SHP77 (cell line): ENCODE results near the gene ADAMTSL2.
A peak's percentile ranks its signal among the peaks of the same experiment; 100 is the strongest.

Experiments
- DNase-seq, 2 experiments: peaks; one replicate each; lab custom pipeline; 2025; lab: John Stamatoyannopoulos, UW

ADAMTSL2 gene

DNA sequence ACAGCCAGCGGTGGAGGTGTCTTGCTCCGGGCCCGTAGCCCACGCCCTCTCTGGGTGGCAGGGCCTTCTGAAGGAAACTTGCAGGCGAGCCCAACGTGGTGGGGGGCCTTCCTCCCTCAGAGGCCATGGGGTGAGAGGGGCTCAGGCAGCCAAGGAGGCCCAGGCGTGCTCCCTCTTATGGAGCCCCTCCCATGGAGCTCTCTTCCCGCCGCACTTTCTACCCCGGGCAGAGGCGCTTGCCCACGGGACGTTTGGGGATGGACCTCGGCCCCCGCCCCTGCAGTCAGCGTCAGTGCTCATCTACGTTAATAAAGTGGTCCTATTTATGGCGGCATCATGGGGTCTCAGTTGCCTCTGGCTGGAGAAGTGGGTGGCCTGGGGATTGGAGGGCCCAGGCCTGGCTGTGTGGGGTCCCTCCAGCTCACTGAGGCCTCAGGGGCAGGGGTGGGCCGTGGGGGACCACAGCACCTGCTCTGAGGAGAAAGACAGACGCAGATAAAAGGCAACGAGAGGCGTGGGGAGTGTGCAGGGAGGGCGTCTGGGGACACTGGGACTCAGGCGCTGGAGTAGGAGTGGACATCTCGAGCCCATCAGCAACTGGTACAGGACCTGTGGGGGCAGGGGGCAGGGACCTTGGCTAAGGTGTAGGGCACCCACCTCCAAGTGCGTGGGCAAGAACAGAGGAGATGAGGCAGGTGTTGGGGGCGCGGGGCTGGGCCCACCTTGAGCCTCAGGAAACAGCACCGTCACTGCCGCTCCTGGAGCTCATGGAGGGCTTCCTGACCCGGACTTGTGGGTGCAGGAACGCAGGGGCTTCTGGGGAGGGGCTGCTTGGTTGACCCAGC is 40.9 kb downstream of the ADAMTSL2 start:
- no peak for DNase-seq

DNA sequence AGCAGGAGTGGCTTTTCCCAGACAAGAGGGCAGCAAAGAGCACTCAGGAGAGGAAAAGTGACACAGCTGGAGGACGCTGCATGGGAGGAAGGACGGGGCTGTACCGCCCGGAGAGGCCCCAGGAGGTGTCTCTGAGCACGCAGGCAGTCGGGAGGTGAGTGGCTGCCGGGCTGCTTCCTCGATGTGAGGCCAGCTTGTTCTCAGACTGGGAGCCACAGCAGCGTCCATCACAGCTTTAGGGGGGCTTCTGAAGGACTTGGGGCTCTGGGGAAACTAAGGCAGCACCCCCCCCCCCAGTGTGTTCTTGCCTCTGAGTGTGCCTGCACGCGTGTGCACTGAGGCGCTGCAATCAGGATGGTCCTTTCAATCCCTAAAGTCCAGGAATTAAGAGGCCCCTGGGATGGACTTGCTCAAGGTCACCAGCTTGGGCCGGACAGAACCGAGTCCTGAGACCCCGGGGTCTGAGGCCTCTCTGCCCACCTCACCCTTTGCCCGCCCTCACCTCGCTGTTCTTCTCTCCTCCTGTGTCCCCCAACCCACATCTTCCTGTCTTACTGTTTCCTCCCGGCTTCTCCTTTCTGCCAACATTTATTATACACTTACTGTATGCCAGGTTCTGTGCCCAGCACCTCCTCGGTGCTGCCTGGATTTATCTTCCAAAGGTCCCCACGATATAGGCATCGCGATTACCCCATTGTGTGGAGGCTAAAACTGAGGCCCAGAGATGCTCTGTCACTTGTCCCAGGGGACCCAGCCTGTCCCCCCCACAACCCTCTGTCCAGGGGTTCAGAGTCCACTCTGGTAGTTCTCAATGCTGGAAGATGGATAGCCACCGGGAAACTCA is 41.7 kb downstream of the ADAMTSL2 start:
- peak in 1 of 2 experiments; percentile 21 for DNase-seq

DNA sequence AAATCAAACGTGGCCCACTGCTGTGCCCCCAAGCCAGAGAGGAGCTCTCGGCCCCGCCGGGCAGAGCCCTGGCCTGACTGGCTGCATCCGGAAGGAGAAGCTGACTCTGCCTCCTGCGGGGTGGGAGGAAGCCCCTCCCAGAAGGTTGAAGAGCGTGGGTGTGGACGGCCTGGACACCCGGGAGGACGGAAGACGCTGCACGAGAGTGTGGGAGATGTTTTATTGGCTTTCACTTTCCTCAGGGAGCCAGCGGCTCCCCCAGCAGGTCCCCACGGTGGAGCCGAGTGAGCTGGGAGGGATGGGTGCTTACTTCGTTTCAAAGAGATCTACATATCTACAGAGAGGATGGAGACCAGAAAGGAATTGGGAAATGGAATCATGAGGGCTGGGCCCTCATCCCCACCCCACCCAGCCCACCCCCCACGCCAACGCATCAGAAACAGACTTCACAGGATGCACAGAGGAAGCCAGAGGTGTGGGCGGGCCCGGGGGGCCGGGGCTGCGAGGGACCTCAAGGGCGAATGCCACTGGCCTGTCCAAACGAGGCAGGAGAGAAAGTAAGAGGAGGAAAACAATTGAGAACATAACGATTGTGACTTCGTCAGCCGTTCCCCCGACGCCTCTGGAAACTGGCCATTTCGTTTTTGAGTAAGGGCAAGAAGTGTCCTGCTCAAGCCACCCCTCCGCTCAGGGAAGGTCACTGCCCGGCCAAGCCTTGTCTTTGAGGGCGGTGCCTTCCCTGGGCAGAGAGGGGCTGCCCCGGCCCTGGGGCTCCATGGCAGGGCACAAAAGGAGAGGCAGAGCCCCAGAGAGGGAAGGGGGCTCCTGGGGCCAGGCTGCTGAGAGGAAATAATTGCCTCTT is 42.6 kb downstream of the ADAMTSL2 start:
- no peak for DNase-seq

DNA sequence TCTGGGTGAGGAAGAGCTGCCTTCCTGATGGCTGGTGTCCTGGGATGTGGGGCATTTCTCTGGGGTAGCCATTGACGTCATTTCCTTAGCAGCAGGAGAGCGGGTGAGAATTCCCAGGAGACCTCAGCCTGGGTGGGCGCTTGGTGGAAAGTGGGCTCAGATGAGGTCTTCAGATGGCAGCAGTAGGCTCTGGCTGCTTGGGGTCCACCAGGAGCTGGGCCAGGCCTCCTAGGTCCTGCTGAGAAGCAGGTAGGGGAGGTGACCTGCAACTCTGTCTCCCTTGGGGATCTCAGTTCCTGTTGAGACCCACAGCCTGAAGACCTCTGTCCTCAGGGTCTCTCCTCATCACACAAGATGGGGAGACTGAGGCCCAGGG is 43.2 kb downstream of the ADAMTSL2 start:
- no peak for DNase-seq

DNA sequence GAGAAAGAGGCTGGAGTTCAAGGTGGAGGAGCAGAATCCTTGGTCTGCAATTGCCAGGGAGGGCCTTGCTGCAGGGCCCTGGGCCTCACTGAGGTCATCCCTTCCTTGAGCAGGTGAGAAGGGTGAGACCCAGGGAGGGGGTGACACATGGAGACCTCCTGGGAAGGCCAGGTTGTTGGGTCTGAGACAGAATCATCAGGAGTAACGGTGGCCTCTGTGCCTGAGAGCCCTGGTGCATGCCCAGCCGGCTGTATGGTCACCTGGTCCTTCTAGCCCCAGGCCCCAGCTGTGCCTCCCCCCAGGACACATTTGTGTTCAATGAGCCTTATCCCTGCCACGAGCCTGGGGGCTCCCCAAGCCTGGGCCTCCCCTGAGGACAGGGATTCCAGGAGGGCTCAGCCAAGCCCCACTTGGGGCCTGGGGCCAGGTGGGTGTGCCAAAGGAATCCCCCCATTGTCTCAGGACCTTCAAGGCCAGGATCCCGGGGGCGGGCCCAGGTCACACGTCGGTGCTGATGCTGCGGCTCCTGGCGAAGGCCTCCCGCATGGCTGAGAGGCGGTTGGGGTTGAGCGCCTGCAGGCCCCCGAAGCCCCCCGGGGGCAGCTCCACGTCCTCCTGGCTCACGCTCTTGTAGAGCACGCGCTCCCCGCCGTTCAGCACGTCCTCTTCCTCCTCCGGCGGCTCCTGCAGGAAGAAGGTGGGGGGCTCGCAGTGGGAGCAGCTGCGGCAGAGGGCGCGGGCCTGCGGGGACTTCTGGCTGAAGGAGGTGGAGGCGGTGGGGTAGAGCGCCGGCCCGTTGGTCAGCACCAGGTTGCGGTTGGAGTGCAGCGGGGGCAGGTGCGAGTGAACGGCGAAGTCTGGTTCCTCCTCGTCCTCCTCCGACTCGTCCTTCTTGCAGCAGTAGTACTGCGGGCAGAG is 44.3 kb downstream of the ADAMTSL2 start:
- no peak for DNase-seq

DNA sequence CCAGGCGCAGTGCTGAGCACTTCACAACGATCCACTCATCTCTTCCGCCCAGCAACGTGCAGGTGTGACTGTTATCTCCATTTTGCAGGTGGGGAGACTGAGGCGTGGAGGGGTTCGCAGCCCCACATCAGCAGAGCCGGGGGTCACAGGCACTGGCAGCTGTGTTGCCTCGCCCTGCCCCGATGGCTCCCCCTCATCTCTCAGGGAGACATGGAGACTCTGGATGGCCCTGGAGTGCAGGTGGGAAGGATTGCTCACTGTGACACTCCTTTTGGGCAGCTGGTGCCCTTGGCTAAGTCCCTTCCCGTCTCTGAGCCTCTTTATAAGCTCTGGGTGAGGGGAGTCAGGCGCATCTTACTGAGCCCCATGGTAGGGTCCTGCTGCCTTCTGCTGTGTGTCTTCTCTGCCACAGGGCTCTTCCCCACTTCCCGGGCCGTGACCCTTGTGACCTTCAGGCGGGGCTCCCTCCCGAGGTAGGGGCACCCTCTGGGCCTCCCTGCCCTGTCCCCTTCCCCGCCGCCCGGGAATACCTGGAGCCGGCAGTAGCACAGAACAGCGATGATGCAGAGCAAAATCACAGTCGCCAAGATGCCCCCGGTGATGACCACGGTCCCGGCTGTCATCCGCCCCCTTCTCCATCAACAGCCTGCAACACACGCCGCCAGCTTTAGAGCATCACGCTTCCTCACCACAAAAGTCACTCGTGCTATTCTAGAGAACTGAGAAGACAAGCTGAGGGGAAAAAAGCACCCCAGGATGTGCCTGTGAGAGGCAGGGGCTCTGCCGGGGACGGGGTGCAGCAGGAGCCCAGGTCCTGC is 45.3 kb downstream of the ADAMTSL2 start:
- DNase-seq, result no peak

DNA sequence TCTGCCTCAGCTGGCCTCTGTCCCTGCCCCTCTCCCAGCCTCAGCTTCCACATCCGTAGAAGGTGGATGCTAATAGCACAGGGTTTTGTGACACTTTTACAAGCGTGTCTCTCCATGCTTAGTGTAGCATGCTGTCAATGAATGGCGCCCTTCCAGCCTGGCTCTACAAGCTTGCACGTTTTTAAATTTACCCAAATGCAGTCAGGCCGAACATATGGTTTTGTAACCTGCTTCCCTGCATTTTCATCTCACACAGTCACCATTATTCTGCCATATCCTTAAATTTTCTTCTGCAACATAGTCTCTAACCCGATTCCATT is 45.9 kb downstream of the ADAMTSL2 start:
- DNase-seq, result no peak

DNA sequence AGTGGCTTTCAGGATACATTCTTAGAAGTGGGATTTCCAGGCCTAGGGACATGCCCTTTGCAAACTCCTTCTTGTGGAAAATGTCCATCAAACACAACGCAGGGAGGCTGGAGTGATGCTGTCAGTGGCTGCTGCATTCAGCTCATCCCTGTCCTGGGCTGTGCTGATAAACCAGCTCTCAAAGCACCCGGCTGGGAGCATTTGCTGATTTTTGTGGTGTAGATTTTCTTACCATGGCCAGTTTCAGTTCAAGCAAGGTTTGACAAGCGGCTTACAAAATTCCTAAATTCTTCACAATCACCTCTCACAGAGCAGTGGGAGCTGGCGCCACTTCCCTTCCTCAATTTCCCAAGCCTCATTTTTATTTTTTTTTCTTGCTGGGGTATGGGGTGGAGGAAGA is 46.5 kb downstream of the ADAMTSL2 start:
- DNase-seq, result no peak

DNA sequence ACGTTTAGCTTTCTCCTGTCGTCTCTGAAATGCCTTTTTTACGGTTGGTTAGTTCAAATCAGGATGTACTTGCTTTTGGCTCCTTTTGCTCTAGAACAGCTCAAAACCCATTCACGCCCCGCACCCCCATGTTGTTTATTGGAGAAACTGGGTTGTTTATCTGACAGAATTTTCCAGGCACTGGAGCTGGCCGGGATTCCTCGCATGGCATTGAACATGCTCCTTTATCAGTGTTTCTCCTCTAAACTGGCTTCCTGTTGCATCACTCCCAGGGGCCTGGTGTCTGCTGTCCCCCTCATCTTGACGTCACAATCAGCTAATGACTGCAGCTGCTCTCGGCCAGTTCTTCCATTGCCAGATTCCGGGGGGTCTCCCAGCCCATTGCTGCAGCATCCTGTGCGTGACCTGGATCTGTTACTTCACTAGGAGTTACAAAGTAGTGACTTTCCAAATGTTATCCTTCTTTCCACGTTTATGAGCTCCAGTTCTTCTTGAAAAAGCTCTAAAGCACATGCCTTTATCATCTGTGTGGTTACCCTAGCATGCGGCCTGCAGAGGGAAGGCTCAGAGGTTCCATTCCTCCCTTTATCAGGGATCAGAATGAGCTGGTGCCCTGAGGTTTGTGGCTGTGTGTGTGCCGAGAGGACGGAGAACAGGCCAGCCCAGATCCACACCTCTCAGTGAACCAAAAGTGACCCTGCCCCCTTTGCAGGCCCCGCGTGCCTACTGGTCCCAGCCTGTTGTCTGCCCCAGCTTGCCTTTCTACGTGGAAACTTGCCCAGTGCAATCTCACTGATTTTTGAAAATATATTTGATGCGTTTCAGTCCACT is 47.2 kb downstream of the ADAMTSL2 start:
- DNase-seq, result no peak

DNA sequence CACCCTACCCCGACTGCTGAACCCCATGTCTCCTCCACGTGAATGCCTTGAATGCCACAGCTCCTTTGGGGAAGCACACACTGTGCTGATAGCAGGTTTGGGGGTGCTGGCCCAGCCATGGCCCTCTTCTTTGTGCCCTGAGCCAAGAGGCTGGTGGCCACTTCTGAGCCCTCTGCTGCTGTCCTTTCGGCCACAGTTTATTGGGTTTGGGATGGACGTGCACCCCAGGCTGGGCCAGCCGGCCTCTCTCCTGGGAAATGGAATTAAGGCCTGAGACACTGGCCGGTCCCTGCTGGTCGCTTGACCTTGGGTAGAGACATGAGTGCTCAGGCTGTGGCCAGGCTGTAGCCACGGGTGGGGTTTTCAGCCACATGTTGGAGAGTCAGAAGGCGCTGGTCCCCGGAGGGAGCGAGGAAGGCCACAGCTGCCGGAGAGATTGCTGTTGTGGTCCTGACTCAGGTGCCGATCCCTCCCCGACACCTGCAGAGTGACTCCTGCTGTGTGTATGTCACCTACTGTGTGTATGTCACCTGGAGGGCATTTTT is 48.1 kb downstream of the ADAMTSL2 start:
- no peak for DNase-seq

DNA sequence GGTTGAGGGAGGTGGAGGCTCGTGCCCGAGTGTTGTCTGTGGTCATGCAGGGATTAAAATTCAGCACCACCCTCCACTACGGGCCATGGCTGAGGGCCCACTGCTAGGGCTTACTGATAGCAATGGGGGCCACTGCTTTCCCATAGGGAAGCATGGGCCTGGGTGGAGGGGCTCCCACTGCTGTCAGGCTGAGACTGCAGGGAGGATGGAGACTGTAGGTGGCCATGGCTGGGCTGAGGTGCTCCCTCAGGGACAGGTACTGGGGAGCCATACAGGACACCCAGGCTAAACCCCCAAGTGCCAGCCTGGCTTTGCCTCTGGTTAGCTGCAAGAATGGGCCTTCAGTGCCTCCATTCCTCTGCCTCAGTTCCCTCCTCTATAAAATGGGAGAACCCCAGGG is 48.6 kb downstream of the ADAMTSL2 start:
- no peak for DNase-seq

DNA sequence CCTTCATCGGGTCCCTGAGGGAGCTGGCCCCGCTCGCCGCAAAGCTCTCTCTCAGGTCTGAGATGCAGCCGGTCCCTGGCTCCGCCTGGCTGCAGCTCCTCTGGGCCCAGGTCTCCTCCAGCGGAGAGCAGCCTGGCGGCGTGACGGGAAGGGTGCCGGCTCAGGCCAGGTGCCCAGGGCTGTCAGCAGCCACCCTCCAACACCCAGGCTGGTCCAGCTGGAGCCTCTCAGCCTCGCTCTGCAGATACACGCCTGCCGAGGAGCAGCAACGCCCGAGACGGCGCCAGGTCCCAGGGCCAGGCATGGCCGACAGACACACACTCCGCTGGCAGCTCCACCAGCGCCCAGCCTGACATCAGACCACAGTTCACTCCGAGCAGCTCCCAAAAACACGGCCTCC is 49.1 kb downstream of the ADAMTSL2 start:
- peak; percentile 72 to 74 for DNase-seq

DNA sequence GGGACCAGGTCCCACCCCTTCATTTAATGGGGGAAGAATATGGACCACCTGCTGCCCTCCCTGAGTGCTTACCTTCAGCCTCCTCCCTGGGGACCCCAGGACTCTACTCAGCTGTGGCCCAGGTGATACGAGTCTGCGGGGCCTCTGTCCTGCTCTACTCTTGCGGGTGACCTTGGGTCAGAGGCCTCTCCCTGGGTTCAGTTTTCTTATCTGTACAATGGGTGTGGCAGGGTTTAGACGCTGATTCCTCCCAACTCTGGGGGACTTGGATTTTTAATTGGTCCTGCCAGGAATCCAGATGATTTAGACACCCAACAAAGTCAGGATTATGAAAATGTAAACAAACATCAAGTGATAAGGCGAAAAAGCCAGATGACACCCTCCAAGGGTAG is 49.7 kb downstream of the ADAMTSL2 start:
- no peak for DNase-seq

DNA sequence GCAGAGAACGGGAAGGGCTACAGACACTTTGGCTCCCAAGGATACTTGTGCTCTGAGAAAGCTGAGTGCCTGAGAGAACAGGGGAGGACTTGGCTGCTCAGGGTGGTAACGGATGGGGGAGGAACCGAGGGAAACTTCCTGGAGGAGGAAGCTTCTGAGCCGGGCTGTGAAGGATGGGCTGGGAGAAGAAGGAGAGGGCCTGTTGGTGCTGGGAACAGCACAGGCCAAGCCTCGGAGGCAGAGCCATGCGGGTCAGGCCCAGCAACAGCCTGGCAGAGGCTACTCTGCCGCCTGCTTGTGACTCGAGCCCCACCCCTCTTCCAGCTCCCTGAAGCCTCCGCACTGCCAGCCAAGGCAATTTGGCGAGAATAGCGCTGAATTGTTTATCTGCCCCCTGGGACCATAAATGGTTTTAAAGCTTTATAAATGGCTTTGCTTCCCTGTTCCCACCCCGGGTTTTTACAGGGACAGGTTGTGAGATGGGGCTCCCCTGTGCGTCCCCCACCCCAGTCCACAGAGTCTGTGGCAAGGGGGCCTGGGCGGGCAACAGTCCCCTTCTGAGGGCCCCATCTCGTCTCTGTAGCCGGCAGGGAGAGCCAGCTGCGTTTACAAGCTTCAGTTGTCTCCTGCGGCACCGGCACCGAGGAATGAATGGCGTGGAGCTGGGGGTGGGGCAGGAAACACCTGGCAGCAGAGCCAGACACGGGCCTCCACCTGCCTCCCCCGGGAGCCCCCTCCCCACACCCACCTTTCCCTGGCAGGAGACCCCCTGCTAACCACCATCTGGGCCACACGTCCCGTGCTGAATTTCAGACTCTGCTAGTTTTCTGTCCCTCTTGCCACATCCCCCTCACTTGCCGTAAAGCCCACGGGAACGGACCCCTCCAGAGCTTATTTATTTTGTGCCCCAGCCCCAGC is 50.3 kb downstream of the ADAMTSL2 start:
- DNase-seq, result peak; percentile 64 to 86

DNA sequence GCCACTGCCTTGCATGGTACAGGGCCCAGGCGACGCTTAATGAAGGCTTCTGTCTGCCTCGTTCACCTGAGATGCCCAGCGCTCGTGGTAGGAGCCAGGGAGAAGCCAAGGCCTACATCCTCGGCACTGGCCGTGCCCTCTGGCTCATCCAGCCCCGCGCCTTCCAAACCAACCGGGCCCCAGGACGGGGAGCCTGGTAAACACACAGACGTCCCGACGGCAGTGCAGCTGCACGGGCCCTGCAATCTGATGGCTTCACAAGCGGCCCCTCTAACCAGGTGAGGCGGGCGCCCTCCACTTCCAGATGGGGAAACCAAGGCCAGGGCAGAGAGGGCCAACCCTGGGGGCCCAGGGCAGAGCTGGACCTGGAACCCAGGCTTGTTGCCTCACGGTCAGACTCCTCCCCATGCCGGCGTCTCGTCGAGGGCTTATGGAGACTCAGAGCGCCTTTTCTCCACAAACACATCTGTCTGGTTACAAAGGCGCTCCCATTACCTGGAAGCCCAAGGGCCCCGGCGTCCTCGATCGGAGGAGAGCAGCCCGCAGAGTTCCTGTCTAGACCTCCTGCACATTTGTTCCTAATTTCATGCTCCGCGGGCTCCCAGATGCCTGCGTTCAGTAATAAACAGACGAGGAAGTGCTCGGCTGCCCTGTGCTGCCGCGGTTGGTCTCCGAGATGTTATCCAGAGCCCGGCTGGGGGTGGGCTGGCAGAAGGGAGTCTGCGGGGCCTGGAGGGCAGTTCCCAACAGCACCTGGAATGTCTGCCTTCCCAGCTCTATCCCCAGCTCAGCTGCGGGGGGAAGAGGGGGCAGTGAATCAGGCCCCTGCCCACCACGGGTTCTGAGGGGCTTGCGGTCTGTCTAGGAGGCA is 51.2 kb downstream of the ADAMTSL2 start:
- DNase-seq, result peak in 1 of 2 experiments; percentile 47

DNA sequence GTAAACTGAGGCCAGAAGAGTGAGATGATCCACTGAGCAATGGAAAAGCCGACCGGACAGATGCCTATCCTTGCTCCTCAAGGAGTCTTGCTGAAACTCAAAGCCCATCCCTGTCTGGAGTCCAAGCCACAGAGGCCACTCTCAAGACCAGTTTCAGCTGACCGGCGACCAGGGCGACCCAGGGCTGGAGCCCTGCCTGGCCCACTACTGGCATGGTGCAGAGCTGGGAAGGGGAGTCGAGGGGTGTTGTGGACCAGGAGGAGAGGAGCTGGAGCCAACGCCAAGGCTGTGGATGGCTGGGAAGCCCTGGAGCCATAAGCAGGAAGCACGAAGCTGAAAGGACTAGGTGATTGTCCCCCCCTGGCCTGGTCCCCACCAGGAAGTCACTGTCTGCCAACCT is 52.5 kb downstream of the ADAMTSL2 start:
- no peak for DNase-seq

DNA sequence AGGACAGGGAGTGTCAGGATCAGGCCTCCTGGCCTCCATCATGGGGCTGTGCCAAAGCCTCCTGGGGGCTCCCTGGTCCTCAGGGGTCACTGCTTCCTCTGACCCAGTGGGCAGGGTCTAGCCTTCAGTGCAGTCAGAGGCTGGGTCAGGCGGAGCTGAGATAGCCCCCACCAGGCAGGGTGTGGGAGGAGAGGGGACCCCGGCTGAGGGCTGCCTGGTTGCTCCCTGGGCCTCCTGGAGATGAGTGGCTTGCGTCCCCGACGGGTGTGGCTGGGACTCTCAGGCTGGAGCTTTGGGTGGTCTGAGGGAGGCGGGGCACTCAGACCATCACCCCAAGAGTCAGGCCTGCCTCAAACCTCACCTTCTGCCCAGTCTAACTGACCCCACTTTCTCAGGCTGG is 53.0 kb downstream of the ADAMTSL2 start:
- DNase-seq, result no peak
